DMS 273 treated with DMSO at 0.1 percent for 48 hours (cell line): ENCODE results near the gene NEUROD6.

Source experiments
- DNase-seq: peaks from one replicate; lab custom pipeline; 2025; lab: John Stamatoyannopoulos, UW

The NEUROD6 gene

GRCh38 chr7:31333291-31333690 lies 7.2 kb downstream of the NEUROD6 start:
- no peak for DNase-seq

- DNase-seq, result no peak
Observed at GRCh38 chr7:31327071-31327470, 13.5 kb downstream of the NEUROD6 start.

- no peak for DNase-seq
Observed at GRCh38 chr7:31326416-31326815, 14.1 kb downstream of the NEUROD6 start.

DNA sequence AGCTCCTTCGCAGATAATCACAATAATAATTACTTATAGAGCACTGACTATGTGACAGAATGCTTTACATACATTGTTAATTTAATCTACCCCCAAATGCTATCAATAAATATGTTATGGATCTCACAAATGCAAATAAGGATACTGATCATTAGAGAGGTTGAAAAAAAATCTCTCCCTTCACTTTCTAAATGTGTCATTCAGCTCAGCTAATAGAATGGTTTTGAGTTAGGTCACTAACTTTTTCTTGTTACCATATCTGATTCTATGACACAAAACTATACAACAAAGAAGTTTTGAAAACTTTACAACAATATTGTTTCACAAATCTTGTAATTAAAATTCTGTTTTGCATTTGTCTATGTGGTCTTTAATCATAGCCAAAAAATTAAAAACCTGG lies 17.4 kb downstream of the NEUROD6 start:
- DNase-seq, result no peak

GRCh38 chr7:31320675-31321074 lies 19.9 kb downstream of the NEUROD6 start:
- DNase-seq, result no peak

DNA sequence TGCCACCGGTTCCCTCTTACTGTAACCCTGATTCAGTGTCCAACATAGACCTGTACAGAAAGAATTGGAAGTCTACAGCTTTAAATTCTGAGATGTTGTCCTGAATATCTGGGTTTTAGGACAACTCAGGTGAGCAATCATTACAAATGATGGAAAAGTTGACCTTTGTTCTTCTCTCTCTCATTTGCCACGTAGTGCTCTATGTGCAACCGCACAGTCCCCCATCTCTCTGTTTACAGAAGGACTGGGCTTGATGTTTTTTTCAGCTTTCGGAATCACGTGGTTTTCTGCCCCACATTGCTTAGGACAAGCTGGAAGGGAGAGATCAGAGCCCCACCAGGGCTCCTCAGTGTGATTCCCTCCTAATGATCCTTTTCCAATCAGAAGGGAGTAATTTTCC lies 22.2 kb downstream of the NEUROD6 start:
- no peak for DNase-seq

- no peak for DNase-seq
Observed at GRCh38 chr7:31316876-31317275, 23.6 kb downstream of the NEUROD6 start.

DNA sequence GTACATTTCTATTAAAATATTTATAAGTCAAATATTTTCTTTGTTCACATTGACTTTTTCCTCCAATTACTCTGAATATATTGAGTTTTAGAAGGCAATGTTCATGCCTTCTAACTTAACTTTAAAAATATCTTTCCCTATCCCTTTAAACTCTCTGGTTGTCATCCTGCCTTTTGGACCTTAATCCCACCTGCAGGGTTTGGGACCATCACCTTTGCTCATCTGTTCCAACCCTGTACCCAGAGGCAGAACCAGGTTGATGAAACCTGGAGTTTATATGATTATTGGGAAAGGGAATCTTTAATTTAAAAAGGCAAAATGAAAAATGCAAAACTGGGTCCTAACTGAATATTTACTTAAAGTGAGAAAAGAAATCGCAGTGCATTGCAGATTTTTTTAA lies 24.8 kb downstream of the NEUROD6 start:
- no peak for DNase-seq

GRCh38 chr7:31314781-31315180 lies 25.7 kb downstream of the NEUROD6 start:
- no peak for DNase-seq

- no peak for DNase-seq
Observed at GRCh38 chr7:31312889-31313288, 27.6 kb downstream of the NEUROD6 start.

GRCh38 chr7:31311552-31311951 lies 29.0 kb downstream of the NEUROD6 start:
- no peak for DNase-seq

DNA sequence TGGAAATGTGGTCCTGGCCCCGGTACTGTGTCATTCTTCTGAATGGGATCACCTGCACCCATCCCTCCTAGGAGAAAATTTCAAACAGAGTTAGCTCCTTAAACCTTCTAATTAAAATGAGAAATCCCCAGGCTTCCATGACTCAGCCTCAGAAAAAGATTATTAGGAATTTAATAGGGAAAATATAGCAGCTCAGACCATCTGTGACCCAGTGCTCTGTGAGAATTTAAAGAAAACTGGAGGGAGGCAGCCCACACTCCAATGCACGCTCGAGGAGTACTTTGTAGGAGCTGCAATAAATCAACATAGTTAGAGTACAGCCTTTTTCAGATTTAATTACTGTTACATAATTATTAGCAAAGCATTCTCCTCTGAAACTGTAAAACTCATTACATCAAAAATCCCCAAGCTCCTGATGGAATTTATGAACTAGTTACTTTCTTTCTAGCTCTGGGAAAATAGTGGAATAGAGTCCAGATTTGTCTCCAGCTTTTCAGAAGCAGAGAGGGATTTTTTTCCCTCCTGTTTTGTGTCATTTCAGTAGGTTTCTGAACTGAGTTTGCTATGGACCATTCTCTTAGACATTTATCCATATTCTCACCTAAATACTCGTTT lies 30.1 kb downstream of the NEUROD6 start:
- peak; percentile 71 for DNase-seq

GRCh38 chr7:31309407-31309806 lies 31.1 kb downstream of the NEUROD6 start:
- no peak for DNase-seq

GRCh38 chr7:31308652-31309051 lies 31.9 kb downstream of the NEUROD6 start:
- peak; percentile 56 for DNase-seq

DNA sequence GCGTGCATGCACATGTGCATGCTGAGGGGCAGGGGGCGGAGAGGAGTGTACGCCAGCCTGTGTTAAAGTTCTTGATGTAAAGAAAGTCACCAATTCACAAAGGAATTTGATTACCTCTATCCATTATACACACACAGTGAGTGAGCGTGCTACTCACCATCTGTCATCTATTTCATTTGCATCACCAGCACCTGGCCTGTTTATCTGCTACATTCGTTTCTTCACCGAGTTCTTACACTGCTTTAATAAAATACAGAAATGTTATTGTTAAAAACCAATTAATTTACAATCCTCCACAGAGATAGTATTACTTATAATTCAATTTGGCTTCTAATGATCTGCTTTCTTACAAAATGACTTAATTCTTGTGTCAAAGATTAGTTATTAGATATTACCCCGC lies 32.6 kb downstream of the NEUROD6 start:
- DNase-seq, result peak; percentile 95

GRCh38 chr7:31305260-31305659 lies 35.3 kb downstream of the NEUROD6 start:
- no peak for DNase-seq

DNA sequence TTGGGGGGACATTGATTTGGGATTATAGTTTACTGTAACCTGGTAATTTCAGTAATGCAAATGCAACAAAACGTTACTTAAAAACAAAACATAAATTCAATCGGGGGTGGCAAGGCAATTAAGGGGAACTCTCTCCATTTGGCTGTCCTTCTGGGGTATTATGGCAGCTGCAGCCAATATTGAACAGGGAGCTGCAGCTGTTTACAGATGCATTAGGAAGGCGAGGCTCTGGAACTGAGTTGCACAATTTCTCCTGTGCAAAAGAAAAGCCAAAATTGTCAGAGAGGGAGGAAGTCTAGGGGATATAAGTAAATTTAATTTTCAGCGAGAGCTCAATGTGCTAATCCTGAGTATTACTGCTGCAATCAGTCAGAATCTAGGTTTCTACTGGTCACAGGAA lies 36.1 kb downstream of the NEUROD6 start:
- no peak for DNase-seq

GRCh38 chr7:31302356-31302755 lies 38.2 kb downstream of the NEUROD6 start:
- no peak for DNase-seq

DNA sequence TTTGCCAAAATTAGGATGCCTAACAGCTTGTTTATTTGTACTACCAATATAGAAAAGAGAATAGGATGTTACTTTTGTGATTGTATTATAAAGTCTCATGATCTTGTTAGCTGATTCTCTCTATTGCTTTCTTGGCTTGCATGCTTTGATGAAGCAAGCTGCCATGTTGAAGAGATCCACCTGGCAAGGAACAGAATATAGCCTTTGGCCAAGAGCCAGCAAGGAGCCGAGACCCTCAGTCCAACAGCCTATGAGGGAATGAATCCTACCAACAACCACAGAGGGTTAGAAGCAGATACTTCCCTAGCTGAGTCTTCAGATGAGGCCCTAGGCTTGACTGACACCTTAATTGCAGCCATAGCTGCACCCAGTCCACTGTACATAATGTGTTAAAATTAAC lies 41.2 kb downstream of the NEUROD6 start:
- DNase-seq, result no peak

DNA sequence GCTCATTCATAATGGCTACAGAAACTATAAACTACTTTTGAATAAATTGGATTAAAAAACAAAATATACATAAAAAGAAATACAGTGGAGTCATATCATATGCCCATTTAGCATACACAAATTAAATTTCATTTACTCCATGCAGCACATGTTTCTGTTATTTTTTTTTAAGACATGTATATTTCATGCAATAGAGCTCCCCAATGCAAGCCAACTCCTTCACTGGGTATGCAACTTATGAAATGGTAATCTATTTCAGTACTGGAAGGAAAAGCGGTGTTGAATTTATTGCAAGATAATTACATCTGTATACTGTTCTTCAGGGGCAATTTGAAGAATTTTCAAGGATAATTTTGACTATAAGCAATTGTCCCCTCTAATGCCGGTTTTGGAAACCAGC lies 49.9 kb downstream of the NEUROD6 start:
- no peak for DNase-seq
